GM12892 (cell line): ENCODE data around the gene FUOM.

Experiments
- POLR2A ChIP-seq: IDR thresholded peaks from 2 replicates; pipeline ENCODE4 v1.6.1; 2011; ENCODE audit warnings: low read depth, low read length, control low read depth
- POLR2AphosphoS5 ChIP-seq: IDR thresholded peaks from 2 replicates; pipeline ENCODE4 v1.6.1; 2011; ENCODE audit warnings: low read depth, low read length, control low read depth

GRCh38 chr10:133353202-133353959 is 4.4 kb downstream of the FUOM start:
- TF ChIP-seq POLR2A (peak; percentile 38; the same call in 1 of the 2 replicates), POLR2AphosphoS5 (no peak)
